GM21737 (cell line): Measurements from ENCODE around the gene SLC27A2.

Experiments
- ATAC-seq: cut with Tn5 transposase; IDR thresholded peaks from one replicate; pipeline ENCODE4 v1.9.1; 2021; ENCODE audit warnings: mild to moderate bottlenecking, moderate library complexity; ENCODE audit not compliant: unreplicated experiment

Gene SLC27A2

GRCh38 chr15:50233192-50233736, 51.3 kb downstream of the SLC27A2 start:
- no peak for ATAC-seq

GRCh38 chr15:50234764-50235163, 52.8 kb downstream of the SLC27A2 start:
- ATAC-seq = no peak

- ATAC-seq = no peak
Measured at GRCh38 chr15:50235794-50236193, 53.8 kb downstream of the SLC27A2 start.

- no peak for ATAC-seq
Measured at GRCh38 chr15:50236433-50236832, 54.4 kb downstream of the SLC27A2 start.

- no peak for ATAC-seq
Measured at GRCh38 chr15:50238255-50238654, 56.3 kb downstream of the SLC27A2 start.

GRCh38 chr15:50241684-50242450, 59.9 kb downstream of the SLC27A2 start:
- ATAC-seq = no peak

GRCh38 chr15:50244153-50244552, 62.2 kb downstream of the SLC27A2 start:
- no peak for ATAC-seq

GRCh38 chr15:50244959-50245624, 63.1 kb downstream of the SLC27A2 start:
- no peak for ATAC-seq

GRCh38 chr15:50246631-50247030, 64.6 kb downstream of the SLC27A2 start:
- no peak for ATAC-seq

GRCh38 chr15:50247819-50248655, 66.0 kb downstream of the SLC27A2 start:
- peak; percentile 97 for ATAC-seq

- ATAC-seq = no peak
Measured at GRCh38 chr15:50248994-50249582, 67.1 kb downstream of the SLC27A2 start.

GRCh38 chr15:50249704-50250103, 67.7 kb downstream of the SLC27A2 start:
- no peak for ATAC-seq

- no peak for ATAC-seq
Measured at GRCh38 chr15:50250760-50251394, 68.9 kb downstream of the SLC27A2 start.

- no peak for ATAC-seq
Measured at GRCh38 chr15:50251638-50252182, 69.7 kb downstream of the SLC27A2 start.

GRCh38 chr15:50252556-50252955, 70.6 kb downstream of the SLC27A2 start:
- no peak for ATAC-seq

GRCh38 chr15:50256188-50257041, 74.4 kb downstream of the SLC27A2 start:
- no peak for ATAC-seq

- ATAC-seq = no peak
Measured at GRCh38 chr15:50257332-50257731, 75.3 kb downstream of the SLC27A2 start.

GRCh38 chr15:50257924-50258323, 75.9 kb downstream of the SLC27A2 start:
- ATAC-seq = no peak

- no peak for ATAC-seq
Measured at GRCh38 chr15:50259276-50259675, 77.3 kb downstream of the SLC27A2 start.
